KMS-11 (cell line): ENCODE results near the gene RAB3IP.

Experiments used
- H2AFZ ChIP-seq: fragments of 200-600 bp; sonication (generic); 2 replicates; pipeline ENCODE4 v1.6.1; 2016; ENCODE audit warnings: antibody characterized with exemption, mixed run types, low read depth
- H3K27ac ChIP-seq: fragments of 200-600 bp; sonication (generic); 2 replicates; pipeline ENCODE4 v1.6.1; 2016; ENCODE audit warnings: mild to moderate bottlenecking, mixed run types
- H3K27me3 ChIP-seq: fragments of 200-600 bp; sonication (generic); 2 replicates; pipeline ENCODE4 v1.6.1; 2017; ENCODE audit warnings: mild to moderate bottlenecking, low read depth, mixed run types, moderate library complexity; ENCODE audit not compliant: insufficient read depth
- H3K36me3 ChIP-seq: fragments of 200-600 bp; sonication (generic); 2 replicates; pipeline ENCODE4 v1.6.1; 2017; ENCODE audit warnings: mild to moderate bottlenecking, mixed run types; ENCODE audit not compliant: insufficient read depth
- H3K4me1 ChIP-seq: fragments of 200-600 bp; sonication (generic); 2 replicates; pipeline ENCODE4 v1.6.1; 2016; ENCODE audit warnings: mild to moderate bottlenecking, low read depth, mixed run types; ENCODE audit not compliant: poor library complexity, severe bottlenecking
- H3K4me2 ChIP-seq: fragments of 200-600 bp; sonication (generic); 2 replicates; pipeline ENCODE4 v1.7.0; 2016; ENCODE audit warnings: mild to moderate bottlenecking, mixed run types
- H3K4me3 ChIP-seq: fragments of 200-600 bp; sonication (generic); IDR thresholded peaks from 2 replicates; pipeline ENCODE4 v1.6.1; 2017; ENCODE audit warnings: low read depth, low read length, mixed read lengths; ENCODE audit not compliant: insufficient read depth
- H3K79me2 ChIP-seq: fragments of 200-600 bp; sonication (generic); 2 replicates; pipeline ENCODE4 v1.6.1; 2016; ENCODE audit warnings: low read depth, mixed run types; ENCODE audit not compliant: insufficient read depth
- H3K9ac ChIP-seq: fragments of 200-600 bp; sonication (generic); 2 replicates; pipeline ENCODE4 v1.6.1; 2016; ENCODE audit warnings: mild to moderate bottlenecking, mixed run types
- H4K20me1 ChIP-seq: fragments of 200-600 bp; sonication (generic); 2 replicates; pipeline ENCODE4 v1.6.1; 2016; ENCODE audit warnings: mild to moderate bottlenecking, mixed run types; ENCODE audit not compliant: insufficient read depth
- TF ChIP-seq, protein P1 (sequence below): fragments of 200-600 bp; sonication (generic); conservative IDR thresholded peaks from 2 replicates; pipeline ENCODE4 v1.6.1; 2017; ENCODE audit warnings: low read depth, mild to moderate bottlenecking, antibody characterized with exemption, low read length, moderate library complexity, mixed read lengths

The RAB3IP gene

GRCh38 chr12:69822201-69822860 lies 83.7 kb downstream of the RAB3IP start:
- Histone ChIP-seq H3K27ac (no peak overlapping the region), H2AFZ (no peak overlapping the region), H3K79me2 (no peaks in the 10 kb centered on the region), H3K27me3 (no peaks in the 10 kb centered on the region), H3K4me2 (no peak overlapping the region), H3K4me3 (no peak overlapping the region), H3K9ac (no peak overlapping the region), H3K36me3 (no peaks in the 10 kb centered on the region), H4K20me1 (no peaks in the 10 kb centered on the region), H3K4me1 (no peaks in the 10 kb centered on the region)
- TF ChIP-seq, protein P1, sequence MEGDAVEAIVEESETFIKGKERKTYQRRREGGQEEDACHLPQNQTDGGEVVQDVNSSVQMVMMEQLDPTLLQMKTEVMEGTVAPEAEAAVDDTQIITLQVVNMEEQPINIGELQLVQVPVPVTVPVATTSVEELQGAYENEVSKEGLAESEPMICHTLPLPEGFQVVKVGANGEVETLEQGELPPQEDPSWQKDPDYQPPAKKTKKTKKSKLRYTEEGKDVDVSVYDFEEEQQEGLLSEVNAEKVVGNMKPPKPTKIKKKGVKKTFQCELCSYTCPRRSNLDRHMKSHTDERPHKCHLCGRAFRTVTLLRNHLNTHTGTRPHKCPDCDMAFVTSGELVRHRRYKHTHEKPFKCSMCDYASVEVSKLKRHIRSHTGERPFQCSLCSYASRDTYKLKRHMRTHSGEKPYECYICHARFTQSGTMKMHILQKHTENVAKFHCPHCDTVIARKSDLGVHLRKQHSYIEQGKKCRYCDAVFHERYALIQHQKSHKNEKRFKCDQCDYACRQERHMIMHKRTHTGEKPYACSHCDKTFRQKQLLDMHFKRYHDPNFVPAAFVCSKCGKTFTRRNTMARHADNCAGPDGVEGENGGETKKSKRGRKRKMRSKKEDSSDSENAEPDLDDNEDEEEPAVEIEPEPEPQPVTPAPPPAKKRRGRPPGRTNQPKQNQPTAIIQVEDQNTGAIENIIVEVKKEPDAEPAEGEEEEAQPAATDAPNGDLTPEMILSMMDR: no peak

DNA sequence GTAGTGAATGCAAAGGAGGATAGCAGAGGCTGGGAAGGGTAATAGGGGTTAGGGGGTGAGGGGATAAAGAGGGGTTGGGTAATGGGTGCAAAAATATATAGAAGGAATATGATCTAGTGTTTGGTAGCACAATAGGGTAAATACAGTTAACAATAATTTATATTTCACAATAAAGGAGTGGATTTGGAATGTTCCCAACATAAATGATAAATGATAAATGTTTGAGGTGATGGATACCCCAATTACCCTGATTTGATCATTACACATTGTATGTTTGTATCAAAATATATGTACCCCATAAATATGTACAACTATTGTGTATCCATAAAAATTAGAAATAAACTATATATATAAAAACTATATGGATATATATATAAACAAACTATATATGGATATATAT lies 85.4 kb downstream of the RAB3IP start:
- TF ChIP-seq, protein P1: no peak
- no peaks in the 10 kb centered on the region for H3K79me2 ChIP-seq
- H3K27ac ChIP-seq: no peak overlapping the region
- no peaks in the 10 kb centered on the region for H4K20me1 ChIP-seq
- H3K4me3 ChIP-seq: no peak overlapping the region
- H2AFZ ChIP-seq: no peak overlapping the region
- H3K4me1 ChIP-seq: no peaks in the 10 kb centered on the region
- no peak overlapping the region for H3K4me2 ChIP-seq
- no peak overlapping the region for H3K9ac ChIP-seq
- H3K27me3 ChIP-seq: no peaks in the 10 kb centered on the region
- H3K36me3 ChIP-seq: no peaks in the 10 kb centered on the region

- Histone ChIP-seq H4K20me1 (no peaks in the 10 kb centered on the region), H3K36me3 (no peaks in the 10 kb centered on the region), H3K4me1 (no peaks in the 10 kb centered on the region), H3K4me3 (no peak within 1 kb of the TSS), H3K27ac (no peak within 1 kb of the TSS), H3K79me2 (no peaks in the 10 kb centered on the region), H3K27me3 (no peaks in the 10 kb centered on the region), H3K4me2 (no peak within 1 kb of the TSS), H2AFZ (no peak within 1 kb of the TSS), H3K9ac (no peak within 1 kb of the TSS)
- TF ChIP-seq, protein P1: no peak
These were observed 86.4 kb downstream of the RAB3IP start, which contains the start of gene MYRFL for GRCh38 chr12:69824966-69825560. TSS of gene MYRFL (plus strand) at chr12:69825227. CDS start at chr12:69825518, 291 bp downstream.

DNA sequence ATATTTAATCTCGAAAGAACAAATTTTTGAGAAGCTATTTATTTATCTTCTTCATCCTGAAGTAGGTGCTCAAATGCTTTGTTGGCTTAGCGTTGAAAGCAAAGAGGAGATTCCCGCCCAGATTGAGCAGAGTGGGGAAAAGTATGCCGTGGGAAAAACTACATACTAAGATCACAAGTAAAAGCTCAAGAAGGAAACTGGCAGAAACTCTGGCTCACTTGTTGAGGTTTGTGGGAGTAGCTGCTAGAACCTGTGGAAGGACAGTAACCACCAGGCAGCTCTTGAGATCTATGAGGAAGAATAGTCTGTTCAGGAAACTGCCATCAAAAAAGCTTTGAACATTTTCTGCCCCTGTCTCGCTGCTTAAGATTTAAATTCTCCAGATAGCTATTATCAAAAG lies 90.2 kb downstream of the RAB3IP start:
- Histone ChIP-seq H3K4me2 (no peak overlapping the region), H3K36me3 (no peaks in the 10 kb centered on the region)
- TF ChIP-seq, protein P1: no peak

More for the DNA sequence above, 90.2 kb downstream of the RAB3IP start:
- Histone ChIP-seq H3K4me3 (no peak overlapping the region), H3K9ac (no peak overlapping the region), H3K4me1 (no peaks in the 10 kb centered on the region), H4K20me1 (no peaks in the 10 kb centered on the region), H2AFZ (no peak overlapping the region), H3K79me2 (no peaks in the 10 kb centered on the region), H3K27me3 (no peaks in the 10 kb centered on the region), H3K27ac (no peak overlapping the region)
